Measurements from ENCODE around the gene ZBTB43.

GRCh38 chr9:126833710-126834345 is 29.0 kb downstream of the ZBTB43 start:
- TF ChIP-seq CTCF (IDR thresholded peaks at IDR 0.05) (no peak), POLR2A (IDR thresholded peaks at IDR 0.05) (no peak)

Measured in thyroid gland (tissue), 4 donors.